Naive B cell (primary cell): Measurements from ENCODE around the gene ACP6. TPM values are rescaled to one million over a fixed set of nuclear protein-coding genes. Genes with fewer than 3 reads are reported as not detected.
"Not testable (repeated sequence)": the region's sequence is repeated elsewhere in the genome, so short reads cannot be mapped to it uniquely, and the experiment has no call there.

ENCODE experiments used
- ATAC-seq, 2 donors: fragments of 150-1000 bp; cut with Tn5 transposase; 2 replicates each; pipeline ENCODE4 v1.10.0; 2021; ENCODE audit warnings: low read depth in 2 of 2, mild to moderate bottlenecking in 2 of 2, moderate library complexity in 2 of 2
- DNase-seq: peaks from one replicate; pipeline ENCODE4 v3.0.0; 2022
- H3K27ac Mint-ChIP-seq, 6 donors: one replicate each; pipeline ENCODE4 v1.8.0; 2020 to 2022; ENCODE audit warnings: mild to moderate bottlenecking in 6 of 6, mixed read lengths in 6 of 6, moderate library complexity in 5 of 6, inconsistent platforms in 2 of 6
- H3K27me3 Mint-ChIP-seq, 3 donors: one replicate each; pipeline ENCODE4 v1.8.0; 2021 to 2022; ENCODE audit warnings: mixed read lengths in 3 of 3, mild to moderate bottlenecking in 1 of 3
- H3K36me3 Mint-ChIP-seq, 2 donors: one replicate each; pipeline ENCODE4 v1.8.0; 2020 to 2022; ENCODE audit warnings: mixed read lengths in 2 of 2, inconsistent platforms in 1 of 2, mild to moderate bottlenecking in 1 of 2
- H3K4me1 Mint-ChIP-seq, 3 donors: one replicate each; pipeline ENCODE4 v1.8.0; 2020 to 2022; ENCODE audit warnings: mixed read lengths in 3 of 3, inconsistent platforms in 1 of 3, mild to moderate bottlenecking in 1 of 3, moderate library complexity in 1 of 3
- H3K4me3 Mint-ChIP-seq, 8 donors: one replicate each; pipeline ENCODE4 v1.8.0; 2020 to 2022; ENCODE audit warnings: mild to moderate bottlenecking in 8 of 8, mixed read lengths in 8 of 8, moderate library complexity in 8 of 8, inconsistent platforms in 2 of 8
- H3K9me3 Mint-ChIP-seq, 7 donors: one replicate each; pipeline ENCODE4 v1.8.0; 2020 to 2022; ENCODE audit warnings: mixed read lengths in 7 of 7, mild to moderate bottlenecking in 5 of 7, inconsistent platforms in 2 of 7, moderate library complexity in 1 of 7
- polyA plus RNA-seq, 6 donors: library from polyadenylated mRNA; unstranded; fragments of 300-500 nt; fragmentation: Illumina TruSeq; gene quantifications; one replicate each; pipeline ENCODE4 v1.2.3, GENCODE V29; 2021; ENCODE audit warnings: low read depth in 6 of 6

ACP6 gene
- polyA plus RNA-seq, 6 donors from 2014 or later: 3.4 to 8.9 (median 5.6) TPM; not detected in 1

DNA sequence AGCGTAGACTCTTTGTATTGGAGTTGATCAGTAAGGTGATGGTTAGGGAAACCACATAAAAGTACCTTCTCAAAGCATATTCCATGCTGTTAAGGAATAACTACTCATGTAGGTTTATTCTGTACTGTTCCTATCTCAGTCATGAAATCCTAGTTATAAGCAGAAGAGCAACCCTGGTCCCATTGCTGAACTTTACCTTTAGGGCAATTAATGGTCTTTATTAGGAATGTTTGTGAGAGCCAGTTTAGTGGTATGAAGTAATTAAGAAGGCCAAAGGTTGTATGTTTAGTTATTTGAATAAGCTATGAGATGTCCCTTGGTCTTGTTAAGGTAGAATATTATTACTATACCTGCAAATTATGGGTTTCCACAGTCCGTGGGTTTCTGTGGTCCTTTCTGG is 44.0 kb downstream of the ACP6 start:
- Mint-ChIP-seq H3K4me3 (no peak overlapping the region), H3K27ac (peak overlapping the region in 1 of 6 donors; percentile 27), H3K9me3 (no peaks in the 10 kb centered on the region), H3K27me3 (no peaks in the 10 kb centered on the region), H3K4me1 (peaks cover 10 to 13% (median 12%) of the 10 kb centered on the region in 3 donors), H3K36me3 (no peaks in the 10 kb centered on the region)
- no peak for ATAC-seq
- no peak for DNase-seq

- ATAC-seq: no peak
- H3K4me1 Mint-ChIP-seq: peaks cover 12 to 15% (median 13%) of the 10 kb centered on the region in 3 donors
- peak overlapping the region in 3 of 6 donors; percentile 25 to 50 (median 27) for H3K27ac Mint-ChIP-seq
- H3K4me3 Mint-ChIP-seq: peak overlapping the region in 1 of 8 donors; percentile 49
- H3K9me3 Mint-ChIP-seq: no peaks in the 10 kb centered on the region
- no peak for DNase-seq
- H3K27me3 Mint-ChIP-seq: no peaks in the 10 kb centered on the region
- peaks cover 0 to 7% of the 10 kb centered on the region in 2 donors for H3K36me3 Mint-ChIP-seq
Measured at GRCh38 chr1:147625362-147625995, 44.8 kb downstream of the ACP6 start.

GRCh38 chr1:147624529-147624928 is 45.8 kb downstream of the ACP6 start:
- H3K36me3 Mint-ChIP-seq: peaks cover 0 to 8% of the 10 kb centered on the region in 2 donors
- ATAC-seq: no peak
- no peak overlapping the region for H3K27ac Mint-ChIP-seq
- peaks cover 12 to 15% (median 13%) of the 10 kb centered on the region in 3 donors for H3K4me1 Mint-ChIP-seq
- no peak overlapping the region for H3K4me3 Mint-ChIP-seq
- H3K9me3 Mint-ChIP-seq: no peaks in the 10 kb centered on the region
- H3K27me3 Mint-ChIP-seq: no peaks in the 10 kb centered on the region
- no peak for DNase-seq

GRCh38 chr1:147624011-147624410 is 46.3 kb downstream of the ACP6 start:
- ATAC-seq: no peak
- Mint-ChIP-seq H3K9me3 (no peaks in the 10 kb centered on the region), H3K36me3 (peaks cover 0 to 8% of the 10 kb centered on the region in 2 donors), H3K4me1 (peaks cover 12 to 15% (median 13%) of the 10 kb centered on the region in 3 donors), H3K27ac (no peak overlapping the region), H3K27me3 (no peaks in the 10 kb centered on the region), H3K4me3 (peak overlapping the region in 1 of 8 donors; percentile 6)
- DNase-seq: no peak

DNA sequence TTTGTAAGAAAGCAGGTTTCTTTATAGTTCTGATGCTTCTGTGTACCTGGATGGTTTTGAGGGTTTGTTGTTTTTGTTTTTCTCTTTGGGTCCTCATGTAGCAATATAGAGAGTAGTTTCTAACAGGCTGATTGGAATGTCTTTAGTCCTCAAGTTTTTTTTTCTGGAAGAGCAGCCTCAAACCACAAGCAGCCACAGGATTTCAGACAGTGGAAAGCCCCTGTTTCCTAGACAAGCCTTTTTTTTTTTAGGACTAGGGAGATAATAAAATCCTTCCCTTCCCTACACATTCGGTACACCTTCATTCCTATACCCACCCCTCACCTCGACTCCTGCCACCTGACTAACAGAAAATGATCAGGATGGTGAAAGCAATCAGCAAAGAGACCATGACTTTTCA is 47.6 kb downstream of the ACP6 start:
- Mint-ChIP-seq H3K9me3 (no peaks in the 10 kb centered on the region), H3K4me1 (peaks cover 12 to 15% (median 13%) of the 10 kb centered on the region in 3 donors), H3K27me3 (no peaks in the 10 kb centered on the region), H3K27ac (peak overlapping the region in 2 of 6 donors; percentile 1 to 7), H3K36me3 (peaks cover 8 to 12% of the 10 kb centered on the region in 2 donors), H3K4me3 (no peak overlapping the region)
- ATAC-seq (no peak), DNase-seq (no peak)

DNA sequence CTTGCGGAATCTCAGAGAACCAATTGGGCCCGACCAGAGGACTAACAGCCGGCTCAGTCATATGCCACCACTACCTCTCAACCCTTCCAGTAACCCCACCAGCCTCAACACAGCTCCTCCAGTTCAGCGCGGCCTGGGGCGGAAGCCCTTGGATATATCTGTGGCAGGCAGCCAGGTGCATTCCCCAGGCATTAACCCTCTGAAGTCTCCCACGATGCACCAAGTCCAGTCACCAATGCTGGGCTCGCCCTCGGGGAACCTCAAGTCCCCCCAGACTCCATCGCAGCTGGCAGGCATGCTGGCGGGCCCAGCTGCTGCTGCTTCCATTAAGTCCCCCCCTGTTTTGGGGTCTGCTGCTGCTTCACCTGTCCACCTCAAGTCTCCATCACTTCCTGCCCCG is 49.8 kb downstream of the ACP6 start:
- Mint-ChIP-seq H3K4me1 (peaks cover 4 to 11% (median 7%) of the 10 kb centered on the region in 3 donors), H3K27ac (no peak overlapping the region), H3K4me3 (no peak overlapping the region), H3K27me3 (no peaks in the 10 kb centered on the region), H3K9me3 (no peaks in the 10 kb centered on the region), H3K36me3 (peaks cover 15 to 20% of the 10 kb centered on the region in 2 donors)
- no peak for DNase-seq
- no peak for ATAC-seq

DNA sequence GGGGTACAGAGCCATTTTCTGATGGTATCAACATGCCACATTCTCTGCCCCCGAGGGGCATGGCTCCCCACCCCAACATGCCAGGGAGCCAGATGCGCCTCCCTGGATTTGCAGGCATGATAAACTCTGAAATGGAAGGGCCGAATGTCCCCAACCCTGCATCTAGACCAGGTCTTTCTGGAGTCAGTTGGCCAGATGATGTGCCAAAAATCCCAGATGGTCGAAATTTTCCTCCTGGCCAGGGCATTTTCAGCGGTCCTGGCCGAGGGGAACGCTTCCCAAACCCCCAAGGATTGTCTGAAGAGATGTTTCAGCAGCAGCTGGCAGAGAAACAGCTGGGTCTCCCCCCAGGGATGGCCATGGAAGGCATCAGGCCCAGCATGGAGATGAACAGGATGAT is 50.6 kb downstream of the ACP6 start:
- DNase-seq (no peak), ATAC-seq (no peak)
- Mint-ChIP-seq H3K36me3 (peaks cover 18 to 22% of the 10 kb centered on the region in 2 donors), H3K4me3 (no peak overlapping the region), H3K27me3 (no peaks in the 10 kb centered on the region), H3K4me1 (peaks cover 0 to 5% (median 0%) of the 10 kb centered on the region in 3 donors), H3K27ac (peak overlapping the region in 1 of 6 donors; percentile 33), H3K9me3 (no peaks in the 10 kb centered on the region)

DNA sequence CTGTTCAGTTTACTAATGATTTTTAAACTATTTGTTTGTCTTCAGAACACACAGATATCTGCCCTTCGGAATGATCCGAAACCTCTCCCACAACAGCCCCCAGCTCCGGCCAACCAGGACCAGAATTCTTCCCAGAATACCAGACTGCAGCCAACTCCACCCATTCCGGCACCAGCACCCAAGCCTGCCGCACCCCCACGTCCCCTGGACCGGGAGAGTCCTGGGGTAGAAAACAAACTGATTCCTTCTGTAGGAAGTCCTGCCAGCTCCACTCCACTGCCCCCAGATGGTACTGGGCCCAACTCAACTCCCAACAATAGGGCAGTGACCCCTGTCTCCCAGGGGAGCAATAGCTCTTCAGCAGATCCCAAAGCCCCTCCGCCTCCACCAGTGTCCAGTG is 51.6 kb downstream of the ACP6 start:
- no peaks in the 10 kb centered on the region for H3K27me3 Mint-ChIP-seq
- DNase-seq (no peak), ATAC-seq (no peak)
- peaks cover 18 to 28% of the 10 kb centered on the region in 2 donors for H3K36me3 Mint-ChIP-seq
- no peak overlapping the region for H3K27ac Mint-ChIP-seq
- H3K4me1 Mint-ChIP-seq: peaks cover 0 to 5% (median 0%) of the 10 kb centered on the region in 3 donors
- no peak overlapping the region for H3K4me3 Mint-ChIP-seq
- H3K9me3 Mint-ChIP-seq: no peaks in the 10 kb centered on the region

- no peak overlapping the region for H3K4me3 Mint-ChIP-seq
Measured at GRCh38 chr1:147618077-147618569, 52.2 kb downstream of the ACP6 start.

GRCh38 chr1:147614966-147615365 is 55.4 kb downstream of the ACP6 start:
- peaks cover 9 to 28% of the 10 kb centered on the region in 2 donors for H3K36me3 Mint-ChIP-seq
- DNase-seq, ATAC-seq, H3K4me3 Mint-ChIP-seq, H3K27ac Mint-ChIP-seq, H3K9me3 Mint-ChIP-seq, H3K27me3 Mint-ChIP-seq, H3K4me1 Mint-ChIP-seq: not testable (repeated sequence)

More at GRCh38 chr1:147618077-147618569, 52.2 kb downstream of the ACP6 start:
- ATAC-seq: no peak
- Mint-ChIP-seq H3K9me3 (no peaks in the 10 kb centered on the region), H3K27ac (peak overlapping the region in 1 of 6 donors; percentile 36), H3K4me1 (peaks cover 0 to 5% (median 0%) of the 10 kb centered on the region in 3 donors), H3K36me3 (peaks cover 18 to 28% of the 10 kb centered on the region in 2 donors), H3K27me3 (no peaks in the 10 kb centered on the region)
- DNase-seq: no peak

DNA sequence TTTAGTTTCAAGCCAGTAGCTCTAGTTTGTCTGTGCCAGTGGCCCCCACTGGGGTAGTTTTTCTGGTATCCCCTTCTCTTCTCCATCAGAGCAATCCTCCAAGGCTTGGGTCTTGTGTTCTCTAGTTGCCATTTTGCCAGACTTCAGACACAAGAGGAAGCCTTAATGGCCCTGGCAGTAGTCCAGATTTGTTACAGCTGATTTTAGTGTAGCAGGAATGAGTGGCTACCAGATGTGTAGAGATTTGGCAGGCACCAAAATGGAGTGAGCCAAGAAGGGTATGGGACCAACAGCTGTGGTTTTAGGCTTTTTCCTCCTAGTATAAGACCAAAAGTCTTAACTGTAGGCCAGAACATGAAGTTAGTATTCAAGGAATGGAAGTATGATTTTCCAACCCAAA is 56.8 kb downstream of the ACP6 start:
- Mint-ChIP-seq H3K36me3 (peaks cover 9 to 30% of the 10 kb centered on the region in 2 donors), H3K4me3 (no peak overlapping the region), H3K27ac (peak overlapping the region in 1 of 6 donors; percentile 44), H3K4me1 (no peaks in the 10 kb centered on the region), H3K27me3 (no peaks in the 10 kb centered on the region), H3K9me3 (no peaks in the 10 kb centered on the region)
- DNase-seq (no peak), ATAC-seq (no peak)

GRCh38 chr1:147612366-147612765 is 58.0 kb downstream of the ACP6 start:
- no peak for DNase-seq
- Mint-ChIP-seq H3K4me1 (no peaks in the 10 kb centered on the region), H3K27ac (no peak overlapping the region), H3K36me3 (peaks cover 18 to 32% of the 10 kb centered on the region in 2 donors), H3K9me3 (no peaks in the 10 kb centered on the region), H3K4me3 (no peak overlapping the region), H3K27me3 (no peaks in the 10 kb centered on the region)
- no peak for ATAC-seq

GRCh38 chr1:147611586-147611985 is 58.7 kb downstream of the ACP6 start:
- Mint-ChIP-seq H3K27me3 (no peaks in the 10 kb centered on the region), H3K27ac (no peak overlapping the region), H3K9me3 (no peaks in the 10 kb centered on the region), H3K4me1 (no peaks in the 10 kb centered on the region), H3K4me3 (no peak overlapping the region), H3K36me3 (peaks cover 26 to 38% of the 10 kb centered on the region in 2 donors)
- ATAC-seq: no peak
- DNase-seq: no peak

DNA sequence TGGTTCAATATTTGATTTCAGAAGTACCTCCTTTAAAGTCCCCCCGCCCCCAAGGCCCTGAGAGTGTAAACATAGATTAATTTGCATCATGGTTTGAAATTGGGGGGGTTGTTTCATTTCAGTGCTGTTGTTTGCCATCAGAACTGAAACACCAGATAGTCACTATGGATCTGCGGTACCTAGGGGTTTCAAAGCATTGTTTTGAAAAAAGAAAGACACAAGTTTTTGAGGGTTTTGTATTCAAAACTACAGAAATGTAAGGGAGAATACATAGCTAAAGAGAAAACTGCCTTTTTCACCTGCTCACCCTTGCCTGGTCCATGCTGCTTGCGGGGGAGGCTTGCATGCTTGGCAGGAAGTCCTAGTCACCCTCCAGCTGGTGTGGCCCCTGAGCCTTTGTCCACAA is 59.3 kb downstream of the ACP6 start:
- H3K27ac Mint-ChIP-seq: no peak overlapping the region
- no peaks in the 10 kb centered on the region for H3K4me1 Mint-ChIP-seq
- H3K27me3 Mint-ChIP-seq: no peaks in the 10 kb centered on the region
- ATAC-seq (no peak), DNase-seq (no peak)
- H3K4me3 Mint-ChIP-seq: no peak overlapping the region
- no peaks in the 10 kb centered on the region for H3K9me3 Mint-ChIP-seq
- H3K36me3 Mint-ChIP-seq: peaks cover 25 to 36% of the 10 kb centered on the region in 2 donors
